ENCODE measurements around the gene TNIK. TPM values are rescaled to one million over a fixed set of nuclear protein-coding genes. Genes with fewer than 3 reads are reported as not detected.

TNIK gene
- total RNA-seq, 1 experiment from 2014 or later = 19.1 TPM

DNA sequence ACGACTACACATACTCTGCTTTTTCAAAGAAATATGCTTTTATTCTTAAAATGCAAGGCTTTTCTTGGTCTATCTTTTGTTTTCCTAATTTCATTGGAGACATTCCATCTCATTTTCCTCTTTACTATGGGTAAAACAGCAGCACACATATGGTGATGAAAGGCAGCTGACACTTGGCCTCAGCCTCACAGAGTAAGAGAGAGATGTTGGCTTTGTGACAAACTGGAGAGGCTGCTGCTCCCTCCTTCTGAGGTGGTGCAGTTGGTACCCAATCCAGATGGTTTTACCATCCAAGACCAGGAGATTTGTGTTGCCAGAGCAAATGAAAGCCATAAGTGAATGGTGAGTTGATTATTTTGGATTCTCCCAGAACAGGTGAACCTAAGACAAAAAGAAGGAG is 420.5 kb downstream of the TNIK start:
- in situ Hi-C loops (cut with HindIII; ENCODE audit: low pct_unique_long_range_greater_than_20kb, low sequenced_read_pairs) = no loop called here

DNA sequence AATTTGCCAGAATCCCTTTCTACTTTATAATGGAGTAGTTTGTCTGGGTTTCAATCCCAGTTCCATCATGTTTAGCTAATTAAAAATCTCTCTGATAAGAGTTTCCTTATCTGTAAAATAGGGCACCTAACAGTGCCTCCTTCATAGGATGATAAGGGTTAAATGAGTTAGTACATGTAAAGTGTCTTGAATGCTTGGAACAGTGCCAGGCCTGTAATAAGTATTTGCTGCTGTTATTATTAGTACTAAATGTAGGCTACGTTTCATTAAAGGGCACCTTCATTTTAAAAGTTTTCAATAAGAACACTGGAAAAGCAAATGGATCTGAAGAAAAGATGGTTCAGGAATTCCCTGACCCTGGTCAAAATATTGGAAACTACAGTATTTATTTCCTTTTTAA is 421.9 kb downstream of the TNIK start:
- no peak for DNase-seq (ENCODE audit: low read depth)
- in situ Hi-C loops (cut with HindIII; ENCODE audit: low pct_unique_long_range_greater_than_20kb, low sequenced_read_pairs) = no loop called here

More for the DNA sequence above, 420.5 kb downstream of the TNIK start:
- DNase-seq (ENCODE audit: low read depth) = no peak

DNA sequence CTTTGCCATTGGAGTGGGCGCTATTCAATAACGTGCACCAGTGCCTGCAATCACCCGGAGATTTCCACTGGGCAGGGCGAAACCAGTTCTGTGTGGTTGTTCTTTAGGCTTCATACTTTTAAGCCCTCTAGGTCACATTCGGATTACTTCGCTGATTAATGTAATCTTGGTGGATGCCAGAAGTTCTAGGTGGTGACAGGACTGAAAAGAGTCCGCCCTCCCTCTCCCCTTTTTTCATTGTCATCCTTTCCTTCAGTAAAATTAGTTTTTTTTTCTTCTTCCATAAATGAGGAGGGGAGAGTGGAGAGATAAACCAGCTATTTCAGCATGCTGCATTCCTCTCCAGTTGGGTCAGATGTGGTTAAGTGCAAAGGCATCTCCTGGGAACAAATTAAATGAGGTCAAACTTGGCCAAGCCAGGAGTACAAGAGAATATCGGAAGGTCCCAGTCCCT is 431.4 kb downstream of the TNIK start:
- in situ Hi-C loops (cut with HindIII; ENCODE audit: low pct_unique_long_range_greater_than_20kb, low sequenced_read_pairs) = no loop called here

DNA sequence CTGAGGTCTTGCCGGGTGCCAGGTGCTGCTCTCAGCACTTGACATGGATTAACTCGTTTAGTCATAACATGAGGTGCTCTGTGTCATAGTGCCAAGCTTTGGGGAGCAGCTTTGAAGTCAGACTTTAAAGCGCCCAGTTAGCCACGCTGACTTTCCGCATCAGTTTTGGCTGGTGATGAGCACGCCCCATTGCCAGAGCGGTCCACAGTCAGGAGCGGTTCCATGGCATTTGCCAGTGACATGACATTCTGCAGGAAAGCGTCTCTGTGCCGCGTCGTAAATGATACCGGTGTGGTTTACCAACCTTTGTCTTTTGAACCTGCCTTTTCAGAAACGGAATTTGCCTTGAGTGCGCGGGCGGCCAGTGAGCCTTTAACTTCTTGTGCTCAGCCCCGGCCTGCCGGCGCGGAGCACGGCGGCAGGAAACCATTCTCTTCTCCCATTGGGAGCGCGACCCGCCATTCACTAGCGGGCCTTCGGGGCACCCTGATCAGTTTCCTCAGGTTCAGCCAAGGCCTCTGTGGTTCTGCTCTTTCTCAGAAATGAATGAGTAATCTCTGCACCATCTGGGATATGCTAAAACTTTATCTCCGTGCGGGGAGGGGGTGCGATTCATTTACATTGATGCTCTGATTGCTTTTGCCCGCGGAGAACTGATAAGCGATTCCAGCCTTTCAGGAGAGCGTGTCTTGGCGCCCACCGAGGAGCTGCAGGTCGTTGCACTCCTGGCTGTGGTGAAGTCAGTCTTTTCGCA is 432.0 kb downstream of the TNIK start:
- in situ Hi-C loops (cut with HindIII; ENCODE audit: low pct_unique_long_range_greater_than_20kb, low sequenced_read_pairs) = no loop called here
- no peak for DNase-seq (ENCODE audit: low read depth)

More for the DNA sequence above, 431.4 kb downstream of the TNIK start:
- no peak for DNase-seq (ENCODE audit: low read depth)

DNA sequence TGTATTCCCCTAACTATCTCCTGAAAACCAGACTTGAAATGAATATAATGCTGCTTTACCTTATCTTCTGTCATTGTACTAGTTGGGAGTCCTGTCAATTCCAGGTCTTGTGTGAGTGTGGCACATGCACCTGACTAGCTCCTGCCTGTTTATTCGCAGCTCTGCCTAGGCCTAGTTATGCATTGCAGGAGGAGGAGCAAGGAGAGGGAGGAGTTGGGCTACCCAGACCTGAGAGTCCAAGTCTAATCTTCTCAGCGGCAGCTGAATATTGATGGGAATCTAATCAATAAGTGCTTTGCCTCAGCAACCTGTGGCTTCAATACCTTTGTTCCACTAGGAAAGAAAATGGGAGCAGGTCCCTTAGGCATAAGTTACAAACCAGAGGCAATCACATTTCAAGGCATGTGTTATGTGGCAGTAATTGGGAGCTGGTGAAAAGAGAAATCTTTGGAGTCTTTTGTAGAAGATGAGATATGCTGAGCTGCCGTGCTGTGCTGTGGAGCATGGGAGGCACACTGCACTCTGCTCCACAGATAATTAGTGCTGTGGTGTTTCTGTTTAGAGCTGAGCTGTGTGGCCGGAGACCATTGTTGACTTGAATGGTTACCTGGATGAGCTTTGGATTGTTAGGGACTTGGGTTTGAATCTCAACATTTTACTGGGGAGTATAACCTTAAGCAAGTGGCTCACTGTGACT is 433.5 kb downstream of the TNIK start, which contains the start of gene SLC2A2:
SLC2A2 (minus strand) TSS at position 124 of the 697 bp plus-strand sequence; CDS start at position 74, 50 bp downstream.
- DNase-seq (ENCODE audit: low read depth) = no peak
- in situ Hi-C loops (cut with HindIII; ENCODE audit: low pct_unique_long_range_greater_than_20kb, low sequenced_read_pairs) = no loop called here

GRCh38 chr3:171023566-171023965 is 436.6 kb downstream of the TNIK start:
- DNase-seq (ENCODE audit: low read depth) = no peak

DNA sequence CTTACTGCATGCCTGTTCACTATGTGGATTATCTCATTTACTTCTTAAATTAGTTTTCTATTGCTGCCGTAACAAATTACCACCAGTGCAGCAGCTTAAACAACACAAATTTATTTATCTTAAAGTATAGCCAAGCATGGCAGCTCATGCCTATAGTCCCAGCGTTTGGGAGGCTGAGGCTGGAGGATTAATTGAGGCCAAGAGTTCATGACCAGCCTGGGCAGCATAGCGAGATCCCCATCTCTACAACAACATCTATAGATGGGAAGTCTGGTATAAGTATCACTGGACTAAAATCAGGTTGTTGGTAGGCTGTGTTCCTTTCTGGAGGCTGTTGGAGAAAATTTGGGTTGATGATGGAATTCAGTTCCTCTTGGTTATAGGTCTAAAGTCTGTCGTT is 438.8 kb downstream of the TNIK start:
- in situ Hi-C loops (cut with HindIII; ENCODE audit: low pct_unique_long_range_greater_than_20kb, low sequenced_read_pairs) = no loop called here
- DNase-seq (ENCODE audit: low read depth) = no peak

More at GRCh38 chr3:171023566-171023965, 436.6 kb downstream of the TNIK start:
- in situ Hi-C loops (cut with HindIII; ENCODE audit: low pct_unique_long_range_greater_than_20kb, low sequenced_read_pairs) = no loop called here

DNA sequence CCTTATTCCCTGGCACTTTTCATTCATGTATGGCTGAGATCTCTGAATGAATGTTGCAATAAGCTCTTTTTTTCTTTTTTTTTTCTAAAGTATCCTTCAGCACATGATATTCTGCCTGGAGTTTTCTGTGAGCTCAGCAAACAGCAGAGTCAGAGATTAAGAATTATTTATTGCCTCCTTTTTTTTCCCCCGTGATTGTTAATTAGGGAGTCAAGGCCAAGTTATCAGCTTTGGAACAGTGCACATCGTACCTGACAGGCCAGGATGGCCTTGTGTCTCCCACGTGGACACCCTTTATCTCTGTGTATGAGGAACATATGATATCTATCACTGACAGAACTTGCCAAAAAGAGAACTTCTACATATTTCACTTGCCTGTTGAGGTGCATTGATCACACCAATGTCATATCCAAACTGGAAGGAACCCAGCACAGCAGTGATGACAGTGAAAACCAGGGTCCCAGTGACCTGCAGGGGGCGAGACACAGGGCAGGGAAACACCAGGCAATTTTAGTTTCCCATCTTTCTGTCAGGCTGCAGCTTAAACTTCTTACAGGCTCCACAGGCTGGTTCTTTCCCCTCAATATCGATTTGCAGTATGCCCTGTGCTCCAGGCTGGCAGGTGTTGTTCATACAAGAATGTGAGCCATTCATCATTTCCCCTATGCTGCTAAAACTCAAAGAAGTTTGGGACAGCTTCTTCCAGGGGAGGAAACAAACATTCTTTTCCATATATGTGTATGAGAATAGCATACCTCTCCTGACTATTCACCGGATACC is 441.9 kb downstream of the TNIK start:
- DNase-seq (ENCODE audit: low read depth) = no peak
- in situ Hi-C loops (cut with HindIII; ENCODE audit: low pct_unique_long_range_greater_than_20kb, low sequenced_read_pairs) = no loop called here

DNA sequence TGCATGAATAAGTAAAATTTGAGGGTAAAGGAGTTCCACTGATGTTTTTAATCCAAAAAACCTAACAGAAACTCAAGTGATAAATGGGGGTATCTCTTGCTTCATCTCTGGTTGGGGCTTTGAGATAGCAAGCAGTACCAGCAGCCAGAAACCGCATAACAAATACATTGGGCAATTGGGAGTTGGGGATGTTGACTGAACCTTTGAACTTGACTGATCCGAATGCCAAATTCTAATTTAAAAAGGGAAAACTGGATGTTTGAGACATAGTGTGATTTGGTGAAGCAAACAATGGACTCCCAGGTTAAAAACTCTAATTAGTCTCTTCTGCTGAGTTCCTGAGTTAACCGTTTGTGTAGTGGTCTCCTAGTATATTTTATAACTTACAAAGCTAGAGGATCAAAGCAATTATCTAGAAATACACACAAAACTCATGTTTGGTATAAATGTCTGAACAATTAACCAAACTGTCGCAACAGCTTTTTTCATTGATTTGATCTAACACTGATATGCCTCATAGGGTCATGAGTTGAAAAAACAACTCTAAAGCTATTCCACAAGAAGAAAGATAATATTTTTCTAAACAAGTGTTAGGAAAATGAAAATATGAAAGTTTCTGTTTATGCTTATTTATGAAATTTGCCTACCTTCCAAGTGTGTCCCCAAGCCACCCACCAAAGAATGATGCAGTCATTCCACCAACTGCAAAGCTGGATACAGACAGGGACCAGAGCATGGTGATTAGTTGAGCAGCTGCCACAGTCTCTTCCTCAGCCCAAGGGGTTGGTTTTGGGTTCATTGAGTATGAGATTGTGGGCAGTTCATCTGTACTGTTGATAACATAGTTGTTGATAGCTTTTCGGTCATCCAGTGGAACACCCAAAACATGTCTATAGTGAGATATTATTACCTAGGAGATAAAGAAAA is 446.1 kb downstream of the TNIK start:
- in situ Hi-C loops (cut with HindIII; ENCODE audit: low pct_unique_long_range_greater_than_20kb, low sequenced_read_pairs) = no loop called here
- no peak for DNase-seq (ENCODE audit: low read depth)

GRCh38 chr3:171011873-171012336 is 448.3 kb downstream of the TNIK start:
- no peak for DNase-seq (ENCODE audit: low read depth)
- in situ Hi-C loops (cut with HindIII; ENCODE audit: low pct_unique_long_range_greater_than_20kb, low sequenced_read_pairs) = no loop called here
